Glutamatergic neuron (in vitro differentiated cells): ENCODE results near the gene BLVRB. TPM values are rescaled to one million over a fixed set of nuclear protein-coding genes. Genes with fewer than 3 reads are reported as not detected.

Source experiments
- DNase-seq: peaks from one replicate; pipeline ENCODE4 v3.0.0; 2022
- H3K27ac Mint-ChIP-seq: one replicate; pipeline ENCODE4 v1.8.0; 2020; ENCODE audit warnings: mild to moderate bottlenecking, mixed read lengths, inconsistent platforms; ENCODE audit not compliant: unreplicated experiment
- H3K27me3 Mint-ChIP-seq: one replicate; pipeline ENCODE4 v1.8.0; 2020; ENCODE audit warnings: mild to moderate bottlenecking, moderate library complexity, mixed read lengths, inconsistent platforms; ENCODE audit not compliant: unreplicated experiment
- H3K36me3 Mint-ChIP-seq: one replicate; pipeline ENCODE4 v1.8.0; 2020; ENCODE audit warnings: mild to moderate bottlenecking, mixed read lengths, inconsistent platforms; ENCODE audit not compliant: unreplicated experiment
- H3K4me1 Mint-ChIP-seq: one replicate; pipeline ENCODE4 v1.8.0; 2020; ENCODE audit warnings: mild to moderate bottlenecking, low read depth, mixed read lengths, inconsistent platforms; ENCODE audit not compliant: unreplicated experiment
- H3K4me3 Mint-ChIP-seq: one replicate; pipeline ENCODE4 v1.8.0; 2020; ENCODE audit warnings: mild to moderate bottlenecking, mixed read lengths, inconsistent platforms; ENCODE audit not compliant: unreplicated experiment
- H3K9me3 Mint-ChIP-seq: one replicate; pipeline ENCODE4 v1.8.0; 2020; ENCODE audit warnings: mild to moderate bottlenecking, moderate library complexity, mixed read lengths, inconsistent platforms; ENCODE audit not compliant: unreplicated experiment
- CTCF ChIP-seq: fragments of 200-600 bp; sonication (generic); IDR thresholded peaks from one replicate; pipeline ENCODE4 v1.5.0; 2021; ENCODE audit not compliant: partially characterized antibody, unreplicated experiment
- total RNA-seq: library from RNA; stranded (reverse); fragmentation: NEBNext Ultra II Directional; extraction: Animal tissue kit (Norgen Biotek cat#: 25700); gene quantifications from one replicate; pipeline ENCODE4 v1.2.1, GENCODE V29; 2021; ENCODE audit not compliant: unreplicated experiment

The BLVRB gene
- total RNA-seq, 1 donor from 2014 or later = 7.2 TPM

DNA sequence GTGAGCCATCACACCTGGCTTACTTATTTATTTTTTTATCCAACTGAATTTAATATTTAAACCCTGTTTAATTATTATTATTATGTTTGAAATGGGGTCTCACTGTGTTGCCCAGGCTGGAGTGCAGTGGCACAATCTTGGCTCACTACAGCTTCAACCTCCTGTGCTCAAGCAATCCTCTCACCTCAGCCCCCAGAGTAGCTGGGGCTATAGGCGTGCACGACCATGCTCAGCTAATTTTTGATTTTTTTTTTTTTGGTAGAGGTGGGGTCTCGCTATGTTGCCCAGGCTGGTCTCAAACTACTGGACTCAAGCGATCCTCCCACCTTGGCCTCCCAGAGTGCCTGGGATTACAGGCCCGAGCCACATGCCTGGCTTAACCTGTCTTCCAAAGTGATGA is 33.8 kb upstream of the BLVRB start:
- Mint-ChIP-seq H3K4me3 (no peak overlapping the region), H3K27ac (no peak overlapping the region), H3K4me1 (peaks cover 8% of the 10 kb centered on the region), H3K36me3 (peaks cover 2% of the 10 kb centered on the region), H3K27me3 (peaks cover 8% of the 10 kb centered on the region), H3K9me3 (peaks cover under 1% of the 10 kb centered on the region)
- no peak for DNase-seq
- TF ChIP-seq CTCF = no peak

- no peak overlapping the region for H3K27ac Mint-ChIP-seq
Observed at GRCh38 chr19:40497214-40497613, 31.7 kb upstream of the BLVRB start.

GRCh38 chr19:40494191-40494838 is 28.8 kb upstream of the BLVRB start:
- Mint-ChIP-seq H3K4me3 (no peak overlapping the region), H3K36me3 (peaks cover 20% of the 10 kb centered on the region), H3K27me3 (peaks cover 10% of the 10 kb centered on the region), H3K27ac (no peak overlapping the region), H3K4me1 (no peaks in the 10 kb centered on the region), H3K9me3 (peaks cover 6% of the 10 kb centered on the region)
- TF ChIP-seq CTCF = no peak
- no peak for DNase-seq

More at GRCh38 chr19:40497214-40497613, 31.7 kb upstream of the BLVRB start:
- Mint-ChIP-seq H3K36me3 (peaks cover 12% of the 10 kb centered on the region), H3K4me3 (no peak overlapping the region), H3K27me3 (peaks cover 6% of the 10 kb centered on the region), H3K4me1 (no peaks in the 10 kb centered on the region), H3K9me3 (peaks cover 5% of the 10 kb centered on the region)
- no peak for DNase-seq
- TF ChIP-seq CTCF = no peak

DNA sequence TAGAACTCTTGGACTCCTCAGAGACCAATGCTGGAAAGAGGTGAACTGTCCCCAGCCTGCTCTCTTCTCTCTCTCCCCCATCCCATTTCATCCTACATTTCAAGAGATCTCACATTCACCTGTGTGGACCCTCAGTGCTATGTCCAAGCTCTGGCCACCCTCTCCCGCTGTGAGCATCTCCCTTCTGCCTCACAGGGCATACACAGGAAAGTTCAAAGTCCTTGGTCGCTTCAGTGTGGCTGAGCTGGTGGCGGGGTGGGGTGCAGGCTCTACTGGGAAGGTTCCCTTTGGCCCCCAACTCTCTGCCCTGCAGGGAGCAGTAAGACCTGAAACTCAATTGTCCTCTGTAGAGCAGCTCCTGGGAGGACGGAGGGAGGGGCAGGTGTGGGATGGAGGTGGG is 28.2 kb upstream of the BLVRB start:
- TF ChIP-seq CTCF = no peak
- no peak for DNase-seq
- Mint-ChIP-seq H3K9me3 (peaks cover 6% of the 10 kb centered on the region), H3K4me3 (no peak overlapping the region), H3K27me3 (peaks cover 10% of the 10 kb centered on the region), H3K27ac (no peak overlapping the region), H3K36me3 (peaks cover 20% of the 10 kb centered on the region), H3K4me1 (no peaks in the 10 kb centered on the region)

GRCh38 chr19:40492274-40492673 is 26.7 kb upstream of the BLVRB start:
- DNase-seq = no peak
- TF ChIP-seq CTCF = no peak
- Mint-ChIP-seq H3K9me3 (peaks cover 6% of the 10 kb centered on the region), H3K27me3 (peaks cover 10% of the 10 kb centered on the region), H3K27ac (no peak overlapping the region), H3K4me3 (no peak overlapping the region), H3K4me1 (no peaks in the 10 kb centered on the region), H3K36me3 (peaks cover 20% of the 10 kb centered on the region)
